ENCODE measurements around the gene NOX3.
A peak's percentile ranks its signal among the peaks of the same experiment; 100 is the strongest.
"Not testable (repeated sequence)": the region's sequence is repeated elsewhere in the genome, so short reads cannot be mapped to it uniquely, and the experiment has no call there.

NOX3 gene

GRCh38 chr6:155374681-155375080 lies 81.0 kb downstream of the NOX3 start:
- no peak for DNase-seq (ENCODE audit: low read depth in 2 of 2)

- DNase-seq (ENCODE audit: low read depth in 2 of 2): peak; percentile 32 to 44
Measured at GRCh38 chr6:155373276-155373675, 82.4 kb downstream of the NOX3 start.

- no peak for DNase-seq (ENCODE audit: low read depth in 2 of 2)
Measured at GRCh38 chr6:155372256-155372655, 83.4 kb downstream of the NOX3 start.

GRCh38 chr6:155371230-155371629 lies 84.4 kb downstream of the NOX3 start:
- no peak for DNase-seq (ENCODE audit: low read depth in 2 of 2)

- DNase-seq (ENCODE audit: low read depth in 2 of 2): no peak
Measured at GRCh38 chr6:155366325-155366724, 89.3 kb downstream of the NOX3 start.

- no peak for DNase-seq (ENCODE audit: low read depth in 2 of 2)
Measured at GRCh38 chr6:155364844-155365437, 90.7 kb downstream of the NOX3 start.

GRCh38 chr6:155364021-155364420 lies 91.6 kb downstream of the NOX3 start:
- not testable (repeated sequence) for DNase-seq (ENCODE audit: low read depth in 2 of 2)

GRCh38 chr6:155362968-155363632 lies 92.5 kb downstream of the NOX3 start:
- not testable (repeated sequence) for DNase-seq (ENCODE audit: low read depth in 2 of 2)

- DNase-seq (ENCODE audit: low read depth in 2 of 2): no peak
Measured at GRCh38 chr6:155354167-155354566, 101.5 kb downstream of the NOX3 start.

GRCh38 chr6:155352811-155353210 lies 102.8 kb downstream of the NOX3 start:
- no peak for DNase-seq (ENCODE audit: low read depth in 2 of 2)

- DNase-seq (ENCODE audit: low read depth in 2 of 2): no peak
Measured at GRCh38 chr6:155352130-155352420, 103.6 kb downstream of the NOX3 start.

GRCh38 chr6:155351273-155352129 lies 104.1 kb downstream of the NOX3 start:
- DNase-seq (ENCODE audit: low read depth in 2 of 2): no peak

GRCh38 chr6:155349956-155350355 lies 105.7 kb downstream of the NOX3 start:
- DNase-seq (ENCODE audit: low read depth in 2 of 2): no peak

GRCh38 chr6:155349129-155349528 lies 106.5 kb downstream of the NOX3 start:
- DNase-seq (ENCODE audit: low read depth in 2 of 2): no peak

- no peak for DNase-seq (ENCODE audit: low read depth in 2 of 2)
Measured at GRCh38 chr6:155347800-155348199, 107.8 kb downstream of the NOX3 start.

GRCh38 chr6:155346957-155347356 lies 108.7 kb downstream of the NOX3 start:
- no peak for DNase-seq (ENCODE audit: low read depth in 2 of 2)

All from fibroblast of skin of left quadriceps (primary cell).